Measurements from ENCODE around the gene WDR45B. TPM values are rescaled to one million over a fixed set of nuclear protein-coding genes. Genes with fewer than 3 reads are reported as not detected.

Gene WDR45B
- polyA plus RNA-seq, 6 donors from 2014 or later, result 37.9 to 77.8 (median 47.4) TPM

DNA sequence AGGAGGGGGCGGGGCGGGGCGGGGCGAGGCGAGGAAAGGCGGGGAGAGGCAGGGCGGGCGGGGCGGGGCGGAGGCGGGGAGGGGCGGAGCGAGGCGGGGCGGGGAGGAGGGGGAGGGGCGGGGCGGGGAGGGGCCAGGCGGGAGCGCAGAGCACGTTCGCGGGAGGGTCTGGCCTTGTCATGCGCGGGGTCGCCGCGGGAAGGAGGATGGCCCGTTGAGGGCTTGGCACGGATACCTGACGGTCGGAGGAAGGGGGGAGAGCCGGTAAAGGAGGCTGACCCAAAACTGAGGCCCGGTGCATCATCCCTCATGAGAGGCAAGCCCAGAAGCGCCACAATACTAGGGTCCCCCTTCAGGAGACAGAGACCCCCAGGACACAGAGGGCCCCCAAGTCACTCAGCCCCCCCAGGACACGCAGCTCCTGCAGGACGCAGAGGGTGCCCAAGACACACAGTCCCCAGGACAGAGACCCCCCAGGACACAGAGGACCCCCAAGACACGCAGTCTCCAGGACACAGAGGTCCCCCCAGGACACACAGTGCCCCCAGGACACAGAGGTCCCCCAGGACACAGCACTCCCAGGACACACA, 593 bp upstream of the WDR45B start:
- H3K4me1 Mint-ChIP-seq, result peaks cover 17 to 40% (median 26%) of the 10 kb centered on the region in 3 donors
- no peaks in the 10 kb centered on the region for H3K27me3 Mint-ChIP-seq
- DNase-seq (peak; percentile 37), ATAC-seq (ENCODE audit: low read depth in 2 of 2) (peak in 1 of 2 donors; percentile 6)
- no peaks in the 10 kb centered on the region for H3K9me3 Mint-ChIP-seq
- H3K27ac Mint-ChIP-seq, result peak overlapping the region in 3 of 6 donors; percentile 26 to 86 (median 57)
- H3K36me3 Mint-ChIP-seq, result no peaks in the 10 kb centered on the region
- H3K4me3 Mint-ChIP-seq, result peak overlapping the region in 5 of 8 donors; percentile 38 to 91 (median 83)

DNA sequence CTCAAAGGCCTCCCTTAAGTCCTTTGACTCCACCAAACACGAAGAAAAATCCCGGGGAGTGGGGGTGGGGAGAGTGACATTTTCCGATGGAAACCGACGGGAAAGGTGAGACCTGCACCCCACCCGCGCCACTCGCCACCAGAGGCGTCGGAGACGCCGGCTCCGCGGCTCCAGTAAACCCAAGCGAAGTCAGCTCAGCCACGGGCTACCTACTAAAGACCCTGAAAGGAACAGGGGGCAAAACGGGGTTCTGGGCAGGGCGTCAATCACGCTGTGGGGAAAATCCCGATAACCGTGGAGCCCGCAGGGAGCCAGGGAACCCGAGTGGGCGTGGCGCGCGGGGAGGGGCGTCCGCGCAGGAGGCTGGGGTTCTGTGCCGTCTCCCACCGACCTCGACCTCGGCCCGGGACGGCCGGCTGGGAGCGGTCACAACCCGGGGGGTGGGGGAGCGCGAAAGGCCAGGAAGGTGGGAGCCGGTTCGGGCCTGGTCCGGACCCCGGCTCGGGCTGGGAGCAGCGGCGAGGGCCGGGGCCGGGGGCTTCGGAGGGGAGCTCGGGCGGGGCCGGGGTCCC, 565 bp downstream of the WDR45B start:
- ATAC-seq (ENCODE audit: low read depth in 2 of 2), result peak; percentile 41 to 49
- H3K27me3 Mint-ChIP-seq, result no peaks in the 10 kb centered on the region
- peak; percentile 45 for DNase-seq
- peak overlapping the region; percentile 74 to 93 (median 84) for H3K27ac Mint-ChIP-seq
- no peaks in the 10 kb centered on the region for H3K36me3 Mint-ChIP-seq
- peak overlapping the region; percentile 79 to 93 (median 88) for H3K4me3 Mint-ChIP-seq
- H3K9me3 Mint-ChIP-seq, result no peaks in the 10 kb centered on the region
- peaks cover 17 to 42% (median 27%) of the 10 kb centered on the region in 3 donors for H3K4me1 Mint-ChIP-seq

DNA sequence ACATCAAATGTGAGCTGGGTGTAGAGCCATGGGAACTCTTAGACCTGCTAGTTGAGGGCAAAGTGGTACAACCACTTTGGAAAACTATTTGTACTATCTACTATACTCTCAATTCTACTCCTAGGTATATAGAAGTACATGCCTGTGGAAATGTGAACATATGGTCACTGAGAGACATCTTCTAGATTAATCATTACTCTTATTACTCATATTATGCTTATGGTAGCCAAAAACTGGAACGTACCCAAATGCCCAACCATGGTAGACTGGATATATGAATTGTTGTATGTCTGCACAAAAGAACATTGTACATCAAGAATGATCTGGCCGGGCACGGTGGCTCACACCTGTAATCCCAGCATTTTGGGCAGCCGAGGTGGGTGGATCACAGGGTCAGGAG, 2.7 kb downstream of the WDR45B start:
- ATAC-seq (ENCODE audit: low read depth in 2 of 2), result no peak
- Mint-ChIP-seq H3K9me3 (no peaks in the 10 kb centered on the region), H3K27ac (no peak overlapping the region)

DNA sequence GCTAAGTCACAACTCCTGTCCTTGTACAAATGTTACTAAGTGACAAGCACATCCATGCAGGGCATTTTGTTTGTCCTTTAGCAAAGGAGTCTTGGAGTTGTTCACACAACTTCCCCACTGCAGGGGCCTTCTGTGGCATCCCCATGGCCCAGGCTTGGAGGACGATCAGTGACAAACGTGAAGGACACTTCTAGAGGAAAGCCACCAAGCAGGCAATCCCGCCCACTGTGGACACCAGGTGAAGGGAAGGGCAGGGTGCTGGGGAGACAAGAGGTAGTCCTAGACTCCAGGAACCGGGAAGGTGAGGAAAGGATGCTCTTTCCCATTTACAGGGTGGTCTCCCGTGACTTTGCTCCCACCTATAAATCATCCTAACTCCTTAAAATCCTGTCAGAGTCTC, 4.1 kb downstream of the WDR45B start:
- ATAC-seq (ENCODE audit: low read depth in 2 of 2) (no peak), DNase-seq (no peak)
- Mint-ChIP-seq H3K36me3 (peaks cover 0 to 5% of the 10 kb centered on the region in 2 donors), H3K27me3 (no peaks in the 10 kb centered on the region), H3K4me1 (peaks cover 19 to 42% (median 40%) of the 10 kb centered on the region in 3 donors), H3K27ac (no peak overlapping the region), H3K9me3 (no peaks in the 10 kb centered on the region), H3K4me3 (peak overlapping the region in 3 of 8 donors; percentile 9 to 91 (median 10))

More for the DNA sequence above, 2.7 kb downstream of the WDR45B start:
- no peak for DNase-seq
- H3K4me3 Mint-ChIP-seq, result peak overlapping the region in 5 of 8 donors; percentile 36 to 91 (median 73)
- peaks cover 17 to 42% (median 30%) of the 10 kb centered on the region in 3 donors for H3K4me1 Mint-ChIP-seq
- H3K36me3 Mint-ChIP-seq, result no peaks in the 10 kb centered on the region
- no peaks in the 10 kb centered on the region for H3K27me3 Mint-ChIP-seq

DNA sequence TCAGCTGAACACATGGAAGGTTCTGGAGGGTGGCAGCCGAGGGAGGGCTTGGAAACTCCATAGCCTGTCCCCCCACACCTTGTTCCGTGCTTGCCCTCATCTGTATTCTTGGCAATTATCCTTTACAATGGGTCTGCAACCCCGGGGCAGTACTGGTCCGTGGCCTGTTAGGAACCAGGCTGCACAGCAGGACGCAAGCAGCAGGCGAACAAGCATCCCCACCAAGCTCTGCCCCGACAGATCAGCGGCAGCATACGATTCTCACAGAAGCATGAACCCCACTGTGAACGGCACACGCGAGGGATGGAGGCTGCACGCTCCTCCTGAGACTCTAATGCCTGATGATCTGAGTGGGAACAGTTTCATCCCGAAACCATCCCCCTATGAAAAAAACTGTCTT, 6.2 kb downstream of the WDR45B start:
- Mint-ChIP-seq H3K27me3 (no peaks in the 10 kb centered on the region), H3K4me3 (no peak overlapping the region), H3K9me3 (peaks cover 0 to 3% (median 3%) of the 10 kb centered on the region in 7 donors), H3K4me1 (peaks cover 29 to 50% (median 49%) of the 10 kb centered on the region in 3 donors), H3K36me3 (peaks cover 0 to 14% of the 10 kb centered on the region in 2 donors), H3K27ac (no peak overlapping the region)
- DNase-seq (no peak), ATAC-seq (ENCODE audit: low read depth in 2 of 2) (no peak)

DNA sequence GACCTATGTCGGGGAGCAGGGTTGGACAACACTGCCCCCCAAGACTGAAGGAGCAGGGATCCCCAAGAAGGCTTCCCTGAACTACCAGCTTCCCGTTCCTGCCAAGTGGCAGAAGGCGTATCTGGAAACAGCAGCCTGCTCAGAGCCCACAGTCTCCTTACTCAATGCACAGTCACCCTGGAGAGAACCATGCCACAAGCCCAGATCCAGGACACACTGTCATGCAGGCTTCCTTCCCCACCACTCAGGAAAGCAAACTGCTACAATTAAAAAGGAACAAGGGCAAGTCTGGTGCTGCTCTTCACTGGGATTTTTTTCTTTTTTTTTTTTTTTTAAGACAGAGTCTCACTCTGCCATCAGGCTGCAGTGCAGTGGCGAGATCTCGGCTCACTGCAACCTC, 8.2 kb downstream of the WDR45B start:
- Mint-ChIP-seq H3K36me3 (peaks cover 6 to 22% of the 10 kb centered on the region in 2 donors), H3K4me3 (peak overlapping the region in 1 of 8 donors; percentile 40), H3K9me3 (peaks cover 0 to 7% (median 3%) of the 10 kb centered on the region in 7 donors), H3K27me3 (no peaks in the 10 kb centered on the region), H3K27ac (peak overlapping the region in 2 of 6 donors; percentile 41 to 47), H3K4me1 (peaks cover 24 to 41% (median 39%) of the 10 kb centered on the region in 3 donors)
- no peak for ATAC-seq (ENCODE audit: low read depth in 2 of 2)
- DNase-seq, result no peak

DNA sequence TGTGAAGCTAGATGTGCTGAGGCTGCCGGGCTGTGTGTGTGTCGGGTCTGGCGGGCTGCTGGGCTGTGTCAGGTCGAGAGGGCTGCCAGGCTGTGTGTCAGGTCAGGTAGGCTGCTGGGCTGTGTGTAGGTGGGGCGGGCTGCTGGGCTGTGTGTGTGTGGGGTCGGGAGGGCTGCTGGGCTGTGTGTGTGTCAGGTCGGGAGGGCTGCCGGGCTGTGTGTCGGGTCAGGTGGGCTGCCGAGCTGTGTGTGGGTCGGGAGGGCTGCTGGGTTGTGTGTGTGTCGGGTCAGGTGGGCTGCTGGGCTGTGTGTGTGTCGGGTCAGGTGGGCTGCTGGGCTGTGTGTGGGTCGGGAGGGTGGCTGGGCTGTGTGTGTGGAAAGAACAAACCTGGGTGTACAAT, 8.6 kb downstream of the WDR45B start:
- no peak for DNase-seq
- Mint-ChIP-seq H3K36me3 (peaks cover 9 to 22% of the 10 kb centered on the region in 2 donors), H3K27me3 (no peaks in the 10 kb centered on the region), H3K27ac (peak overlapping the region in 3 of 6 donors; percentile 41 to 60 (median 47)), H3K4me1 (peaks cover 24 to 43% (median 38%) of the 10 kb centered on the region in 3 donors), H3K4me3 (no peak overlapping the region), H3K9me3 (peaks cover 0 to 7% (median 3%) of the 10 kb centered on the region in 7 donors)
- no peak for ATAC-seq (ENCODE audit: low read depth in 2 of 2)

DNA sequence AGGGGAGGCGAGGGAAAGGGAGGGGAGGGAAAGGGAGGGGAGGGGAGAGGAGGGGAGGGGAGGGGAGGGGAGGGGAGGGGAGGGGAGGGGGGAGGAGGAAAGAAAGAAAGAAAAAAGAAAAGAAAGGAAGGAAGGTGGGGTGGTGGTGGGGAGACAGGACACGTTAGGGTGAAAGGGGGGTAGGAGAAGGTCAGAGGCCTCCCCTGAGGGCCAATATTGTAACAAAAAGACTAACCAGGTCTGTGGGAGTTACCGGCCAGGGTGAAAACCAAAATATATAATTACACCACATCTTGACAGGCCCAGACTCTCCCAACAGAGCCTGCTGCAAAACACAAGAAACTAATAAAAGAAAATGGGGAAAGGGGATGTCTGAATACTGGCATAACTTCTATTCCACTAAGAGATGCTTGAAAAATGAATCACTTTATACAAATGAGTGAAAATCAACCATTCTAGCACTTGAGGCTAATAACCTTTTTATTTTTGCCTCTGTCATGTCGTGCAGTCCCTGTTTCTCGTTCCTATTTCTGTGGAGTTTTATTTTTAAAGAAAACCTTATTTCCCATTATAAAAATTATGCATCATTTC, 10.0 kb downstream of the WDR45B start:
- DNase-seq, result no peak
- Mint-ChIP-seq H3K27me3 (no peaks in the 10 kb centered on the region), H3K36me3 (peaks cover 10 to 22% of the 10 kb centered on the region in 2 donors), H3K4me3 (peak overlapping the region in 1 of 8 donors; percentile 1), H3K27ac (no peak overlapping the region), H3K4me1 (peaks cover 24 to 43% (median 31%) of the 10 kb centered on the region in 3 donors), H3K9me3 (peaks cover 0 to 7% (median 3%) of the 10 kb centered on the region in 7 donors)
- ATAC-seq (ENCODE audit: low read depth in 2 of 2), result no peak

DNA sequence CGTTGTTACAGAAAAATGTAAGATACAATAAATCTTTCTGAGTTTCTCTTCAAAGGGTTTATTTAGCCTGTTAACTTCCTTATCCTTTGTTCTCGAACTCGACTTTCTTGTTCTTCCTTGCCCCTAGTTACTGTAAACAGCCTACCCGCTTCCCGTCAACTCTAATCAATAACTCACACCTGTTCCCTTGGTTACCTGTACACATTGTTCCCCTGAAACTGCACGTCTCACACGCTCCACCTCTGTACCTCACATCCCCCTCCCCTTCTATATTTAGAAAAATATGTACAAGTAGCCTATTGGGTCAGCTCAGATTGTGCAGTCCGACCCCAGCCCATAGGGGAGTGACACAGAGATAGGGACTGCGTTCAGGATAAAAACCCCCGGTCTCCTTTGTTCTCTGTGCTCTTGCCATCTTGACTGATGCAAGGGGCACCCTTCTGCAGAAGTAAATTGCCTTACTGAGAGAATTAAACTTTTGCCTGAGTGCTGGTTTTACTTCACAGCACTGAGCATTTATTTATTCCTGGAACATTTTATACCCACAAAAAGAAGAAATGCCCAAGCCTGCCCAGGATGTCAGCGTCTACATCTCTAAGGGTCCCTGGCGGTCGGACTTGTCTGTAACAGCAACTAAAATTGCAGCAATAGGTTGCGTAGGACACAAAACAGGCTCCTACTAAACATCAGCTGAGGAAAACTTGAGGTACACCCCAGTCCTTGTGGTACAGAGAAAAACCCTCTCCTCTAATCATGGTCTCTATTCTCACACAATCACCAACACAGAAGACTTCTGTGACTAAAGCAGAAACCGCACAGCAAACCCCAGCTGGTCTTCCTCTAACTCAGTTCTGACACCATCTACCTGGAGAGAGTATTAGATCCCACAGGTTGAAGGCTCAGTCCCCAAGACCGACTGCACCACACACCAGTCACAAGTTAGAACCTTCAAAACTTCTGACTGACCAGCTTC, 11.3 kb downstream of the WDR45B start:
- H3K36me3 Mint-ChIP-seq, result peaks cover 10 to 22% of the 10 kb centered on the region in 2 donors
- H3K27ac Mint-ChIP-seq, result peak overlapping the region in 2 of 6 donors; percentile 8 to 27
- H3K4me3 Mint-ChIP-seq, result peak overlapping the region in 2 of 8 donors; percentile 44 to 45
- H3K9me3 Mint-ChIP-seq, result peaks cover 0 to 7% (median 3%) of the 10 kb centered on the region in 7 donors
- ATAC-seq (ENCODE audit: low read depth in 2 of 2), result no peak
- no peaks in the 10 kb centered on the region for H3K27me3 Mint-ChIP-seq
- H3K4me1 Mint-ChIP-seq, result peaks cover 24 to 43% (median 31%) of the 10 kb centered on the region in 3 donors
- DNase-seq, result no peak

DNA sequence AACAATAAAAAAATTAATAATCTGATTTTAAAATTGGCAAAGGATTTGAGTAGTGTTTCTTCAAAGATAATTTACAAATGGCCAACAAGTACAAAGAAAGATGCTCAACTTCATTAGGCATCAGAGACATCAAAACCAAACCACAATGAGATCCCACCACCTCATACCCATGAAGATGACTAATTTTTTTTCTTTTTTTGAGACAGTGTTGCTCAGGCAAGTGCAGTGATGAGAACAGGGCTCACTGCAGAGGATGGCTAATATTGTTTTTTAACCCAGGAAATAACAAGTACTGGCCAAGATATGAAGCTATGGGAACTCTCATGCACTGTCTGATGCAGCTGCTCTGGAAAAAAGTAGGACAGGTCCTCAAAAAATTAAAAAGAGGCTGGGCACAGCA, 14.9 kb downstream of the WDR45B start:
- Mint-ChIP-seq H3K9me3 (peaks cover 0 to 7% (median 3%) of the 10 kb centered on the region in 7 donors), H3K4me3 (no peak overlapping the region), H3K27ac (peak overlapping the region in 1 of 6 donors; percentile 37), H3K4me1 (peaks cover 12 to 35% (median 30%) of the 10 kb centered on the region in 3 donors), H3K27me3 (no peaks in the 10 kb centered on the region), H3K36me3 (peaks cover 10 to 14% of the 10 kb centered on the region in 2 donors)
- ATAC-seq (ENCODE audit: low read depth in 2 of 2), result no peak
- no peak for DNase-seq

DNA sequence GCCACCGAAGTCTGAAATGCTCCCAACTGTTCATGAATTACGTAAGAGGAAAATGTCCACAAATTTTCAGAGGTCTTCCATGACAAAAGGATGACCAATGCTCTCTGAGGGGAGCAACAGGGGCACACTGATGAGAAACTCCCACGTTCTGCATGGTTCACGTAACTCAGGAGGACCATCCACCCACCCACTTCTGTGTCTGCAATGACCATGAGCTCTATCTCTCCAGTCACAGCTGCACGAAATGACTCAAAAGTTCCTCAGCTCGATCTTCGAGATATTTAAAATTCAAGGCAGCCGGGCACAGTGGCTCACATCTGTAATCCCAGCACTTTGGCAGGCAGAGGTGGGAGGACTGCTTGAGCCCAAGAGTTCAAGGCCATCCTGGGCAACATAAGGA, 15.8 kb downstream of the WDR45B start:
- Mint-ChIP-seq H3K27me3 (no peaks in the 10 kb centered on the region), H3K36me3 (peaks cover 10 to 18% of the 10 kb centered on the region in 2 donors), H3K4me1 (peaks cover 13 to 34% (median 31%) of the 10 kb centered on the region in 3 donors), H3K4me3 (no peak overlapping the region), H3K9me3 (peaks cover 0 to 7% (median 3%) of the 10 kb centered on the region in 7 donors), H3K27ac (no peak overlapping the region)
- no peak for DNase-seq
- ATAC-seq (ENCODE audit: low read depth in 2 of 2), result no peak

DNA sequence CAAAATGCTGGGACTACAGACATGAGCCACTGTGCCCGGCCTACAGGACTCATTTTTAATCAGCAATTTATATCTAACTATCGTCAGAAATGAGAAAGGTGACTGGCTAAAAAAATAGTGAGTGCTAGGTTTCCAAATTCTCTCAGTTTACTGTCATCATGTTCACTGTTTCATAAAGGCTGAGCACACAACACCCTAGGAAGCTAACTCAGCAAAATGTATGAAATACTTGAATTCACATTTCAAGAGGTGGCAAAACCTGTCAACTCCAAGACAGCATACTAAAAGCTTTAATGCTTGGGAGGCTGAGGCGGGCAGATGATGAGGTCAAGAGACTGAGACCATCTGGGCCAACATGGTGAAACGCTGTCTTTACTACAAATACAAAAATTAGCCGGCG, 16.7 kb downstream of the WDR45B start:
- ATAC-seq (ENCODE audit: low read depth in 2 of 2) (no peak), DNase-seq (no peak)
- Mint-ChIP-seq H3K4me1 (peaks cover 7 to 27% (median 26%) of the 10 kb centered on the region in 3 donors), H3K36me3 (peaks cover 10 to 11% of the 10 kb centered on the region in 2 donors), H3K27ac (no peak overlapping the region), H3K9me3 (peaks cover 0 to 2% (median under 1%) of the 10 kb centered on the region in 7 donors), H3K27me3 (no peaks in the 10 kb centered on the region), H3K4me3 (no peak overlapping the region)

DNA sequence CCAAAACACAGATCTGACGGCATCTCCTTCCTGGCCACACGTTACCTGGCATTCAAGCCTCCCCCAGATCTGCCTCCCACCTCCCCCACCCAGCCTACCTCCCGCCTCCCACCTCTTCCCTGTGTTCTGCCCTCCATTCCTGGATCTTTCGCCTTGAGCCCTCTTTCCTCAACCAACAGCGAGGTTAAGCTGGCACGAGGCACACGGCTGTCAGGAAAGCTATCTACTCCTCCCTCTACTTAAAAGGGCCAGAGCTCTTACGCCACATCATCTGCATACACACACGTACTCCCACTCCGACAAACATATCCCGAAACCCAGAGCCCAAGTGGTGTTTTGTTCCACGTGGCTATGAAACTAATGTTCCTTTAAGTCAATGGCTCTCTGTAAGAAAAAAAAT, 18.0 kb downstream of the WDR45B start:
- no peak for ATAC-seq (ENCODE audit: low read depth in 2 of 2)
- DNase-seq, result no peak
- Mint-ChIP-seq H3K36me3 (peaks cover 8% of the 10 kb centered on the region in 2 donors), H3K4me1 (peaks cover 6 to 22% (median 21%) of the 10 kb centered on the region in 3 donors), H3K4me3 (no peak overlapping the region), H3K9me3 (peaks cover 0 to 2% (median 0%) of the 10 kb centered on the region in 7 donors), H3K27me3 (no peaks in the 10 kb centered on the region), H3K27ac (peak overlapping the region in 1 of 6 donors; percentile 58)

All from naive B cell (primary cell).